LNCAP (cell line): ENCODE results near the gene STX16.

ENCODE experiments used
- CTCF ChIP-seq: fragments of 450-650 bp; IDR thresholded peaks from 2 replicates; pipeline ENCODE4 v1.5.1; 2017; ENCODE audit warnings: mild to moderate bottlenecking

STX16 gene

GRCh38 chr20:58608096-58608840 lies 42.8 kb upstream of the STX16 start:
- no peak for TF ChIP-seq CTCF

GRCh38 chr20:58609026-58609425 lies 42.1 kb upstream of the STX16 start:
- no peak for TF ChIP-seq CTCF

GRCh38 chr20:58610071-58610800 lies 40.8 kb upstream of the STX16 start:
- no peak for TF ChIP-seq CTCF

- TF ChIP-seq CTCF: no peak
These were observed 40.3 kb upstream of the STX16 start for GRCh38 chr20:58610811-58611210.

- no peak for TF ChIP-seq CTCF
These were observed 39.6 kb upstream of the STX16 start for GRCh38 chr20:58611236-58612030.

- no peak for TF ChIP-seq CTCF
These were observed 38.9 kb upstream of the STX16 start for GRCh38 chr20:58612121-58612691.
